Activated CD8-positive, alpha-beta T cell treated with anti-CD3 and anti-CD28 coated beads for 36 hours (primary cell): ENCODE data around the gene SORBS2. TPM values are rescaled to one million over a fixed set of nuclear protein-coding genes. Genes with fewer than 3 reads are reported as not detected.
"Not testable (repeated sequence)": the region's sequence is repeated elsewhere in the genome, so short reads cannot be mapped to it uniquely, and the experiment has no call there.

Source experiments
- ATAC-seq: fragments of 200-7000 bp; cut with Tn5 transposase; one replicate; pipeline ENCODE4 v1.10.0; 2021; ENCODE audit warnings: mild to moderate bottlenecking, moderate library complexity
- CTCF ChIA-PET: fragments of 350-600 bp; sonication (Branson Sonifier 250); formaldehyde crosslinking; loops from one replicate; lab custom pipeline; 2021; ENCODE audit warnings: antibody characterized with exemption; lab: Charles Lee
- POLR2A ChIA-PET: fragments of 350-600 bp; sonication (Branson Sonifier 250); formaldehyde crosslinking; loops from one replicate; lab custom pipeline; 2021; ENCODE audit warnings: antibody characterized with exemption; lab: Charles Lee
- DNase-seq: peaks from one replicate; pipeline ENCODE4 v3.0.0-alpha.2; 2020
- H3K27ac Mint-ChIP-seq: one replicate; pipeline ENCODE4 v1.8.0; 2021; ENCODE audit warnings: mild to moderate bottlenecking, mixed read lengths
- H3K27me3 Mint-ChIP-seq: one replicate; pipeline ENCODE4 v1.8.0; 2021; ENCODE audit warnings: mixed read lengths
- H3K36me3 Mint-ChIP-seq: one replicate; pipeline ENCODE4 v1.8.0; 2021; ENCODE audit warnings: low read depth, mixed read lengths
- H3K4me1 Mint-ChIP-seq: one replicate; pipeline ENCODE4 v1.8.0; 2021; ENCODE audit warnings: low read depth, mixed read lengths
- H3K4me3 Mint-ChIP-seq: one replicate; pipeline ENCODE4 v1.8.0; 2021; ENCODE audit warnings: mild to moderate bottlenecking, moderate library complexity, mixed read lengths
- H3K9me3 Mint-ChIP-seq: one replicate; pipeline ENCODE4 v1.8.0; 2021; ENCODE audit warnings: mixed read lengths
- CTCF ChIP-seq: fragments of 200-600 bp; IDR thresholded peaks from one replicate; pipeline ENCODE4 v1.8.0; 2022; ENCODE audit warnings: antibody characterized with exemption, mild to moderate bottlenecking
- intact Hi-C: fragments of 100-400 bp; cut with micrococcal nuclease; formaldehyde crosslinking; loops from one replicate; pipeline ENCODE4 v1.10.0; 2022
- total RNA-seq, 2 experiments: library from RNA; stranded (reverse); gene quantifications; one replicate each; pipeline ENCODE4 v1.2.3, GENCODE V29; 2021

Gene SORBS2, protein sequence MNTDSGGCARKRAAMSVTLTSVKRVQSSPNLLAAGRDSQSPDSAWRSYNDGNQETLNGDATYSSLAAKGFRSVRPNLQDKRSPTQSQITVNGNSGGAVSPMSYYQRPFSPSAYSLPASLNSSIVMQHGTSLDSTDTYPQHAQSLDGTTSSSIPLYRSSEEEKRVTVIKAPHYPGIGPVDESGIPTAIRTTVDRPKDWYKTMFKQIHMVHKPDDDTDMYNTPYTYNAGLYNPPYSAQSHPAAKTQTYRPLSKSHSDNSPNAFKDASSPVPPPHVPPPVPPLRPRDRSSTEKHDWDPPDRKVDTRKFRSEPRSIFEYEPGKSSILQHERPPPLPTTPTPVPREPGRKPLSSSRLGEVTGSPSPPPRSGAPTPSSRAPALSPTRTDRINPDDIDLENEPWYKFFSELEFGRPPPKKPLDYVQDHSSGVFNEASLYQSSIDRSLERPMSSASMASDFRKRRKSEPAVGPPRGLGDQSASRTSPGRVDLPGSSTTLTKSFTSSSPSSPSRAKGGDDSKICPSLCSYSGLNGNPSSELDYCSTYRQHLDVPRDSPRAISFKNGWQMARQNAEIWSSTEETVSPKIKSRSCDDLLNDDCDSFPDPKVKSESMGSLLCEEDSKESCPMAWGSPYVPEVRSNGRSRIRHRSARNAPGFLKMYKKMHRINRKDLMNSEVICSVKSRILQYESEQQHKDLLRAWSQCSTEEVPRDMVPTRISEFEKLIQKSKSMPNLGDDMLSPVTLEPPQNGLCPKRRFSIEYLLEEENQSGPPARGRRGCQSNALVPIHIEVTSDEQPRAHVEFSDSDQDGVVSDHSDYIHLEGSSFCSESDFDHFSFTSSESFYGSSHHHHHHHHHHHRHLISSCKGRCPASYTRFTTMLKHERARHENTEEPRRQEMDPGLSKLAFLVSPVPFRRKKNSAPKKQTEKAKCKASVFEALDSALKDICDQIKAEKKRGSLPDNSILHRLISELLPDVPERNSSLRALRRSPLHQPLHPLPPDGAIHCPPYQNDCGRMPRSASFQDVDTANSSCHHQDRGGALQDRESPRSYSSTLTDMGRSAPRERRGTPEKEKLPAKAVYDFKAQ (N-terminal part only)
- total RNA-seq = not detected

GRCh38 chr4:185811509-185812364 is at the start of gene SORBS2:
TSS of gene SORBS2 (minus strand) at chr4:185812194. CDS start at chr4:185690571, 121,623 bp downstream.
- H3K9me3 Mint-ChIP-seq = no peaks in the 10 kb centered on the region
- no peak for ATAC-seq
- H3K4me1 Mint-ChIP-seq = peaks cover 2% of the 10 kb centered on the region
- ChIA-PET POLR2A (no interaction called here), CTCF (no interaction called here)
- H3K36me3 Mint-ChIP-seq = no peaks in the 10 kb centered on the region
- TF ChIP-seq CTCF = no peak
- H3K4me3 Mint-ChIP-seq = no peak within 1 kb of the TSS
- H3K27me3 Mint-ChIP-seq = peaks cover 8% of the 10 kb centered on the region
- H3K27ac Mint-ChIP-seq = no peak within 1 kb of the TSS
- DNase-seq = no peak
- intact Hi-C loops = no loop called here

DNA sequence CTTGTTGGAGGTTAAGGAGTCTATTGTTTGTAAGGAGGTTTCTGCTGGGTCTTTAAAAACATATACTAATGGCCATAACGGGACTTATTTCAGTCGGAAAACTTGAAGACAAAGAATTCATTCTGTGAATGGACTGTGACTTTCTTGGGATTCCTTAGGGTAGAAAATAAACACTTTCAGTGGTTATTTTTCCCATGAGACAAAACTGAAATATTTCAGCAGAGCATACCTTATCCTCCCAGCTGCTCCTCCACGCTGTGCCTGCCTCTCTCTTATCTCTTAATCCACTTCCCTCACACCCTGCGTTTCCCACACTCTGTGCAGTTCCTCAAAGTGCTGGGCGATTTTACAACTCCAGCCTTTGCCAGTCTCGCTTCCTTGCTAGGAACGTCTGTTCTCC is 47.1 kb upstream of the SORBS2 start:
- no peak overlapping the region for H3K27ac Mint-ChIP-seq
- intact Hi-C loops = no loop called here
- H3K36me3 Mint-ChIP-seq = no peaks in the 10 kb centered on the region
- POLR2A ChIA-PET = no interaction called here
- H3K27me3 Mint-ChIP-seq = peaks cover 4% of the 10 kb centered on the region
- no peak for DNase-seq
- no peak for TF ChIP-seq CTCF
- H3K9me3 Mint-ChIP-seq = peaks cover 8% of the 10 kb centered on the region
- ATAC-seq = no peak
- H3K4me3 Mint-ChIP-seq = no peak overlapping the region
- CTCF ChIA-PET = no interaction called here
- H3K4me1 Mint-ChIP-seq = no peaks in the 10 kb centered on the region

DNA sequence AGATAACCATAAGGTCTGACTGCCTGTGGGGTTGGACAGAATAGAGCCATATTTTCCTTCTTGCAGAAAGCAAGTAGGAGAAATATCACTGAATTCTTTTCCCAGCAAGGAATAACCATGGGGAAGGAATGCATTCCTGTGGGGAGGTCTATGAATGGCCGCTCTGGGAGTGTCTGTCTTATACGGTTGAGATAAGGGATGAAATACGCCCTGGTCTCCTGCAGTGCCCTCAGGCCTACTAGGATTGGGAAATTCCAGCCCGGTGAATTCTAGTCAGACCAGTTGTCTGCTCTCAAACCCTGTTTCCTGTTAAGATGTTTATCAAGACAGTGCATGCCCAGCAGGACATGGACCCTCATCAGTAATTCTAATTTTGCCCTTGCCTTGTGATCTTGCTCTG is 45.6 kb upstream of the SORBS2 start:
- POLR2A ChIA-PET, CTCF ChIA-PET, DNase-seq, H3K27ac Mint-ChIP-seq, H3K27me3 Mint-ChIP-seq, H3K9me3 Mint-ChIP-seq, H3K4me3 Mint-ChIP-seq, H3K4me1 Mint-ChIP-seq, H3K36me3 Mint-ChIP-seq, ATAC-seq, intact Hi-C loops: not testable (repeated sequence)

GRCh38 chr4:185853841-185854240 is 41.8 kb upstream of the SORBS2 start:
- no peak overlapping the region for H3K4me3 Mint-ChIP-seq
- intact Hi-C loops = no loop called here
- ChIA-PET POLR2A (no interaction called here), CTCF (no interaction called here)
- ATAC-seq (no peak), DNase-seq (no peak)
- no peaks in the 10 kb centered on the region for H3K4me1 Mint-ChIP-seq
- H3K27me3 Mint-ChIP-seq = peaks cover 3% of the 10 kb centered on the region
- H3K36me3 Mint-ChIP-seq = no peaks in the 10 kb centered on the region
- H3K27ac Mint-ChIP-seq = no peak overlapping the region
- no peak for TF ChIP-seq CTCF
- H3K9me3 Mint-ChIP-seq = peaks cover 10% of the 10 kb centered on the region

- intact Hi-C loops = no loop called here
- H3K4me1 Mint-ChIP-seq = no peaks in the 10 kb centered on the region
- no peaks in the 10 kb centered on the region for H3K36me3 Mint-ChIP-seq
- CTCF ChIA-PET = no interaction called here
- TF ChIP-seq CTCF = no peak
- POLR2A ChIA-PET = no interaction called here
- DNase-seq (no peak), ATAC-seq (no peak)
- peaks cover 8% of the 10 kb centered on the region for H3K9me3 Mint-ChIP-seq
- H3K27me3 Mint-ChIP-seq = peaks cover 3% of the 10 kb centered on the region
- no peak overlapping the region for H3K27ac Mint-ChIP-seq
- no peak overlapping the region for H3K4me3 Mint-ChIP-seq
Observed at GRCh38 chr4:185852961-185853360, 41.0 kb upstream of the SORBS2 start.
